GM18951 (cell line): Measurements from ENCODE around the gene UVSSA.
"Not testable (repeated sequence)": the region's sequence is repeated elsewhere in the genome, so short reads cannot be mapped to it uniquely, and the experiment has no call there.

Source experiments
- POLR2A ChIP-seq: IDR thresholded peaks from 4 replicates; pipeline ENCODE4 v1.6.1; 2011; ENCODE audit warnings: mild to moderate bottlenecking; ENCODE audit not compliant: insufficient read length, insufficient read depth; ENCODE audit errors: extremely low read depth
- in situ Hi-C: fragments of 300-500 bp; cut with MboI; formaldehyde crosslinking; loops from one replicate; pipeline ENCODE4 v1.12.0; 2022; ENCODE audit warnings: low sequenced_read_pairs, mixed read lengths, inconsistent platforms; ENCODE audit not compliant: unreplicated experiment

Gene UVSSA

DNA sequence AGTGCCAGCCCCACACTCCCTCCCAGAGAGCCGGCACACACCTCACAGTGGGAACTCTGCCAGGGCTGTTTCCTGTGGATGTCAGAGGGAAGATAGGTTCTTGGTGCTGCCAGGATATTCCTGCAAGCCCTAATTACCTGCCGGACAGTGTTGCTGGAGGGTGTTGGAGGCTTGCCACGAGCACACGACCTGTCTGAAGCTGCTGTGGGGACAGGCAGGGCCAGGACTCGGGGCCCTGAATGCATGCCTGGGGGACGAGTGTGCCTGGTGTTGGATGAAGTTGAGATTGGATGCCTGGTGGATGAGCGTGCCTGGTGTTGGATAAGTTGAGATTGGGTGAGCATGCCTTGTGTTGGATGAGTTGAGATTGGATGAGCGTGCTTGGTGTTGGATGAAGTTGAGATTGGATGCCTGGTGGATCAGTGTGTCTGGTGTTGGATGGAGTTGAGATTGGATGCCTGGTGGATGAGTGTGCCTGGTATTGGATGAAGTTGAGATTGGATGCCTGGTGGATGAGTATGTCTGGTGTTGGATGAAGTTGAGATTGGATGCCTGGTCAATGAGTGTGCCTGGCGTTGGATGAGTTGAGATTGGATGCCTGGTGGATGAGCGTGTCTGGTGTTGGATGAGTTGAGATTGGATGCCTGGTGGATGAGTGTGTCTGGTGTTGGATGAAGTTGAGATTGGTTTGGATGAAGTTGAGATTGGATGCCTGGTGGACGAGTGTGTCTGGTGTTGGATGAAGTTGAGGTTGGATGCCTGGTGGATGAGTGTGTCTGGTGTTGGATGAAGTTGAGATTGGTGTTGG, 23.2 kb upstream of the UVSSA start:
- in situ Hi-C loops: no loop called here
- TF ChIP-seq POLR2A: no peak

DNA sequence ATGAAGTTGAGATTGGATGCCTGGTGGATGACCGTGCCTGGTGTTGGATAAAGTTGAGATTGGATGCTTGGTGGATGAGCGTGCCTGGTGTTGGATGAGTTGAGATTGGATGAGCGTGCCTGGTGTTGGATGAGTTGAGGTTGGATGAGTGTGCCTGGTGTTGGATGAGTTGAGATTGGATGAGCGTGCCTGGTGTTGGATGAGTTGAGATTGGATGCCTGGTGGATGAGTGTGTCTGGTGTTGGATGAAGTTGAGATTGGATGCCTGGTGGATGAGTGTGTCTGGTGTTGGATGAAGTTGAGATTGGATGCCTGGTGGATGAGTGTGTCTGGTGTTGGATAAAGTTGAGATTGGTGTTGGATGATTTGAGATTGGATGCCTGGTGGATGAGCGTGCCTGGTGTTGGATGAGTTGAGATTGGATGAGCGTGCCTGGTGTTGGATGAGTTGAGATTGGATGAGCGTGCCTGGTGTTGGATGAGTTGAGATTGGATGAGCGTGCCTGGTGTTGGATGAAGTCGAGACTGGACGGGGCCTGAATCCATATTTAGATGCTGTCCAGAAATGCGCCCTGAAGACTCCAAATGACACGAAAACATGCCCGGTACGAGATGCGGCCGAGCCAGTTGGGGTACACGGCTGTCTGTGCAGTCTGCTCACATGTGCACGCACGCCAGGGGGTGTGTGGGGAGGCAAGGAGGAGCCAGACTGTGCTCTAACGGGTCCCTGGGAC, 22.4 kb upstream of the UVSSA start:
- in situ Hi-C loops: not testable (repeated sequence)

GRCh38 chr4:1325176-1325480, 21.9 kb upstream of the UVSSA start:
- TF ChIP-seq POLR2A: no peak
- in situ Hi-C loops: no loop called here

- in situ Hi-C loops: no loop called here
- no peak for TF ChIP-seq POLR2A
Observed at GRCh38 chr4:1325681-1326635, 21.1 kb upstream of the UVSSA start.

DNA sequence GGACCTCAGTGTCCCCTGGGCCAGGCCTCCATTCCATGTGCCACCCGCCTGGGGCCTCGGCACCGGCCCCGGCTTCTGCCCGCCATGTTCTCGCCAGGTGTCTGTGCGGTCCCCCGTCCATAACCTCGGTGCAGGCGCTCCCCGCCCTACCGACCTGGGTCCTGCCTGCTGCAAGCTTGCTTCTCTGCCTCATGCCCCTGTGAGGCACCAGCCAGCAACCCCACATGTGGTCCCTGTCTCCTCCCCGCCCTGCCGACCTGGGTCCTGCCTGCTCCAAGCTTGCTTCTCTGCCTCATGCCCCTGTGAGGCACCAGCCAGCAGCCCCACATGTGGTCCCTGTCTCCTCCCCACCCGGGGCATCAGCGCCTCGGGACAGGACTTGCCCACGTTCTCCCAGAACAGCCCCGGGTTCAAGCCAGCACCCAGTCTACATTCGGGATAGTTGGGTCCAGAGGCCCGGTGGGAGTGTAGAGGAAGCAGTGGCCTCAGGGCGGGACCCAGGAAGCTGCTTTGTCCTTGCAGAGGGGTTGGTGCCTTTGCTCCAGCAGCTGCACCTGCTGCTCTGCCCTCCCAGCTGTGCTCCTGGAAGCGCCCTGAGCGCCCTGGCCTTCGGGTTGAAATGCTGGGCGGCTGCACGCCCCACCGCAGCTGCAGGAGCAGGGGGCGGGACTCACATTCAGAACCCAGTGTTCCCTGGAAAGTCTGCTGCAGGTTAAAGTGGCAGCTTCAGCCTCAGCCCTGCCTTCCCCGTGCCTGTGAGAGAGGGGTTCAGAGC, 20.1 kb upstream of the UVSSA start:
- no peak for TF ChIP-seq POLR2A
- in situ Hi-C loops: no loop called here

- no peak for TF ChIP-seq POLR2A
- in situ Hi-C loops: no loop called here
Observed at GRCh38 chr4:1327526-1328266, 19.3 kb upstream of the UVSSA start.

GRCh38 chr4:1328267-1329155, 18.5 kb upstream of the UVSSA start:
- TF ChIP-seq POLR2A: no peak
- in situ Hi-C loops: no loop called here

DNA sequence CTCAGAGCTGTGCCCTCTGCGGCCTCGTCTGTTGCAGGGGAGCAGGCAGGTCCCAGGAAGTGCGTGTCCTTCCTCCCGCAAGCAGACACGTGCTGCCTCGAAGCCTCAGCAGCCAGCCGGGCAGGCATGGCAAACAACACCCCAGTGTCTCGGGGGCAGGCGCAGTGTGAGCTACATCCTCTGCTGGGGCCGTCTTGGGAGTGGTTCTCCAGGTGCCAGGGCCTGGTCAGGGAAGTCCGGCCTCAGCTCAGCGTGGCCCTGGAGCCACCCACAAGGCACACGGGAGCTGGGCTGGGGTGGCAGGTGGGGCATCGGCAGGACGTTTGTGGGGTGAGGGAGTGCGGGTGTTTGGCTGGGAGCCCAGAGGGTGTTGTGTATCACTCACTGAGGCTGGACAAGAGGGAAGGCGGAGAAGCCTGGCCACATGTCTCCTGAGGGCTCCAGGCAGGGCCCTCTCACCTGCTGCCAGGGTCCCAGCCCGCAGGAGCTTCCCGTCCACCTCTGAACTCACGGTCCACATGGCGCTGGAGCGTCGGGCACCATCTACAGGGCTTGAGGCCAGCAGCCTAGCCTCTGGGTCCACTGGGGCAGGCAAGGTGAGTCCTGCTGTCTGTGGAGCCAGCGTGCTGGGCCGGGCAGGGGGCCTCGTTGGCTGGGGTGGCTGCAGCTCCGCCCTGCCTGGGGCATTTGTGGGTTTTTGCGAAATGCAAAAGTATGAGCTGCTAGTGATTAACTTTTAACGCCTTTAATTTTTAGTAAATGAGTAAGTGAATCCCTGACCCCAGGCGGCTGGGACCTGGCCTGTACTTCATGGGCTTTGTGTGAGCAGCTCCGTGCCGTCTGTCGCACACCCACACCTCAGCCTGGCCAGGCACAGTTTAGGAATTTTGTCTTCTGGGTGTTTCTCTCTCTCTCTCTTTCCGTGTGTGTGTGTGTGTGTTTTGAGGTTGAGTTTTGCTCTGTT, 17.3 kb upstream of the UVSSA start:
- in situ Hi-C loops: no loop called here
- no peak for TF ChIP-seq POLR2A

GRCh38 chr4:1330761-1331590, 16.0 kb upstream of the UVSSA start:
- in situ Hi-C loops: no loop called here

More at GRCh38 chr4:1330761-1331590, 16.0 kb upstream of the UVSSA start:
- TF ChIP-seq POLR2A: no peak
